MCF 10A (cell line): Measurements from ENCODE around the gene PLSCR3. TPM values are rescaled to one million over a fixed set of nuclear protein-coding genes. Genes with fewer than 3 reads are reported as not detected.

Source experiments
- BruUV-seq: library from RNA; stranded (reverse); fragments of 400-500 nt; replicated peaks from 2 replicates; lab custom pipeline; 2021; lab: Mats Ljungman, UMichigan
- CTCF ChIA-PET: fragments of 300-600 bp; sonication (Branson Sonifier 250); formaldehyde crosslinking; extraction: SDS; loops from one replicate; lab custom pipeline; 2021; ENCODE audit warnings: antibody characterized with exemption, inconsistent platforms; lab: Yijun Ruan, JAX
- POLR2A ChIA-PET: fragments of 300-600, 350-650 bp; sonication (Branson Sonifier 250); formaldehyde crosslinking; extraction: SDS; loops from one replicate; lab custom pipeline; 2020; ENCODE audit warnings: antibody characterized with exemption, inconsistent platforms; lab: Yijun Ruan, JAX
- DNase-seq: peaks from one replicate; pipeline ENCODE4 v3.0.0-alpha.2; 2018; ENCODE audit not compliant: unreplicated experiment
- H3K27ac Mint-ChIP-seq: one replicate; pipeline ENCODE4 v1.8.0; 2022; ENCODE audit warnings: mild to moderate bottlenecking, low read depth, mixed read lengths; ENCODE audit not compliant: unreplicated experiment
- H3K27me3 Mint-ChIP-seq: one replicate; pipeline ENCODE4 v1.8.0; 2022; ENCODE audit warnings: mixed read lengths; ENCODE audit not compliant: insufficient read depth, unreplicated experiment
- H3K36me3 Mint-ChIP-seq: one replicate; pipeline ENCODE4 v1.8.0; 2022; ENCODE audit warnings: mild to moderate bottlenecking, moderate library complexity, mixed read lengths; ENCODE audit not compliant: insufficient read depth, unreplicated experiment
- H3K4me1 Mint-ChIP-seq: one replicate; pipeline ENCODE4 v1.8.0; 2022; ENCODE audit warnings: mixed read lengths; ENCODE audit not compliant: insufficient read depth, unreplicated experiment
- H3K4me3 Mint-ChIP-seq: one replicate; pipeline ENCODE4 v1.8.0; 2022; ENCODE audit warnings: mild to moderate bottlenecking, moderate library complexity, mixed read lengths; ENCODE audit not compliant: unreplicated experiment
- H3K9me3 Mint-ChIP-seq: one replicate; pipeline ENCODE4 v1.8.0; 2022; ENCODE audit warnings: mixed read lengths; ENCODE audit not compliant: unreplicated experiment
- CTCF ChIP-seq: fragments of 200-600 bp; IDR thresholded peaks from one replicate; pipeline ENCODE4 v1.8.0; 2022; ENCODE audit warnings: antibody characterized with exemption, mild to moderate bottlenecking; ENCODE audit not compliant: unreplicated experiment
- intact Hi-C: fragments of 100-400 bp; cut with micrococcal nuclease; formaldehyde crosslinking; loops from 2 replicates; pipeline ENCODE4 v1.14.1; 2022
- total RNA-seq: library from RNA; stranded (reverse); gene quantifications from 2 replicates; pipeline ENCODE4 v1.2.3, GENCODE V29; 2022

Gene PLSCR3
- total RNA-seq, 1 experiment from 2014 or later, result 59.0 TPM

DNA sequence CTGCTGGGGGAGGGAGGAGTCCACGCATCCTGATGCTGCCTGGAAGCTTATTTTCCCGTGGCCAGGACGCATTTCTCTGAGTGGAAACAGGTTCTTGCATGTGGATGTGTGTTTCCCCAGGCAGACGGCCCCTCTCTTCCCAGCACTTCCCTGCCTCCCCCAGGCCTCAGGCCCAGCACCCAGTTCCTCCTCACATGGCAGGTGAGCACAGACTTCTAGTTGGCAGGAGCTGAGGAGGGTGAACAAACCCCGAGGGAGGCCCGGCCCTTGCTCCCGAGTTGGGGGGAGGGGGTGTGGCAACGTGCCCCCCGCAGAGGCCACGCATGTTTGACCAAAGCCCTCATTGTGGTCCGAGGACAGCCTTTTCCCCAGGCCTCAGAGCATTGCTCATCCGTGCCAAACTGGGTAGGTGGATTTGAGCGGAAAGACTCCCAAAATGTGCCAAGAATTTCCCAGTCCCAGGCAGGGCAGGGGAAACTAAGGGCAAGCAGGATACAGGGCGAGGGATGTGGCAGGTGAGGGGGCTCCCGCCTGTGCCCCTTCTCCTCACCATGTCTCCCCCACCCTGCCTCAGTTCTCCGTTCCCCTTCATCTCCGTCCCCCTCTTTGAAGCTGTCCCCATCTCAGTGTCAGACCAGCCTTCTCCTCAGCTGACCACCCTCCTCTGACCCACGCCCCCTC, 24.3 kb upstream of the PLSCR3 start:
- no peaks in the 10 kb centered on the region for H3K36me3 Mint-ChIP-seq
- ChIA-PET CTCF (interaction anchor here (0.6 kb wide), 1 partner anchor 157 kb away, joined by 3 read pairs; no protein-coding TSS in a partner anchor), POLR2A (interaction anchor here (0.6 kb wide), 1 partner anchor 34 kb away, joined by 3 read pairs; no protein-coding TSS in a partner anchor)
- no peak for TF ChIP-seq CTCF
- H3K27me3 Mint-ChIP-seq, result no peaks in the 10 kb centered on the region
- peaks cover 5% of the 10 kb centered on the region for H3K4me1 Mint-ChIP-seq
- no TSS peak for BruUV-seq
- intact Hi-C loops, result no loop called here
- H3K9me3 Mint-ChIP-seq, result no peaks in the 10 kb centered on the region
- H3K4me3 Mint-ChIP-seq, result no peak overlapping the region
- H3K27ac Mint-ChIP-seq, result no peak overlapping the region
- DNase-seq, result no peak

DNA sequence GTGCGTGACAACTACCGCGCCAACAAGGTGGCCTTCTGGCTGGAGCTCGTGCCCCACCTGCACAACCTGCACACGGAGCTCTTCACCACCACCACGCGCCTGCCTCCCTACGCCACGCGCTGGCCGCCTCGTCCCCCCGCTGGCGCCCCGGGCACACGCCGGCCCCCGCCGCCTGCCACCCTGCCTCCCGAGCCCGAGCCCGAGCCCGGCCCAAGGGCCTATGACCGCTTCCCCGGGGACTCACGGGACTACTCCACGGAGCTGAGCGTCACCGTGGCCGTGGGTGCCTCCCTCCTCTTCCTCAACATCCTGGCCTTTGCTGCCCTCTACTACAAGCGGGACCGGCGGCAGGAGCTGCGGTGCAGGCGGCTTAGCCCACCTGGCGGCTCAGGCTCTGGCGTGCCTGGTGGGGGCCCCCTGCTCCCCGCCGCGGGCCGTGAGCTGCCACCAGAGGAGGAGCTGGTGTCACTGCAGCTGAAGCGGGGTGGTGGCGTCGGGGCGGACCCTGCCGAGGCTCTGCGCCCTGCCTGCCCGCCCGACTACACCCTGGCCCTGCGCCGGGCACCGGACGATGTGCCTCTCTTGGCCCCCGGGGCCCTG, 22.8 kb upstream of the PLSCR3 start:
- ChIA-PET POLR2A (no interaction called here), CTCF (no interaction called here)
- H3K36me3 Mint-ChIP-seq, result no peaks in the 10 kb centered on the region
- H3K27ac Mint-ChIP-seq, result peak overlapping the region; percentile 17
- H3K4me1 Mint-ChIP-seq, result peaks cover 5% of the 10 kb centered on the region
- no peak for DNase-seq
- no peaks in the 10 kb centered on the region for H3K9me3 Mint-ChIP-seq
- BruUV-seq, result no TSS peak
- no peaks in the 10 kb centered on the region for H3K27me3 Mint-ChIP-seq
- intact Hi-C loops, result no loop called here
- no peak for TF ChIP-seq CTCF
- no peak overlapping the region for H3K4me3 Mint-ChIP-seq

- ChIA-PET CTCF (no interaction called here), POLR2A (interaction anchor here (1.0 kb wide), 1 partner anchor 12 kb away, joined by 3 read pairs; the partner anchor contains the start of gene TMEM256)
- no peaks in the 10 kb centered on the region for H3K9me3 Mint-ChIP-seq
- H3K36me3 Mint-ChIP-seq, result no peaks in the 10 kb centered on the region
- intact Hi-C loops, result no loop called here
- BruUV-seq, result no TSS peak
- no peak for DNase-seq
- no peaks in the 10 kb centered on the region for H3K27me3 Mint-ChIP-seq
- no peak overlapping the region for H3K4me3 Mint-ChIP-seq
- H3K27ac Mint-ChIP-seq, result peak overlapping the region; percentile 17
- no peak for TF ChIP-seq CTCF
- peaks cover 5% of the 10 kb centered on the region for H3K4me1 Mint-ChIP-seq
These were observed 22.0 kb upstream of the PLSCR3 start for GRCh38 chr17:7416323-7416722.

- BruUV-seq, result no TSS peak
These were observed 21.5 kb upstream of the PLSCR3 start for GRCh38 chr17:7415784-7416183.

More at GRCh38 chr17:7415784-7416183, 21.5 kb upstream of the PLSCR3 start:
- H3K4me3 Mint-ChIP-seq, result no peak overlapping the region
- intact Hi-C loops, result no loop called here
- POLR2A ChIA-PET, result interaction anchor here (1.0 kb wide), 2 partner anchors 12 kb away, joined by 3 to 4 read pairs; partner anchors contain the start of gene TMEM256
- H3K27me3 Mint-ChIP-seq, result no peaks in the 10 kb centered on the region
- no peak overlapping the region for H3K27ac Mint-ChIP-seq
- no peak for TF ChIP-seq CTCF
- no peak for DNase-seq
- CTCF ChIA-PET, result no interaction called here
- peaks cover 4% of the 10 kb centered on the region for H3K36me3 Mint-ChIP-seq
- H3K4me1 Mint-ChIP-seq, result peaks cover 5% of the 10 kb centered on the region
- H3K9me3 Mint-ChIP-seq, result no peaks in the 10 kb centered on the region
